GM23248 (cell line): ENCODE data around the gene CLDN8.

Experiments
- EZH2 ChIP-seq: fragments of 200-600 bp; sonication (generic); IDR thresholded peaks from 2 replicates; pipeline ENCODE4 v1.6.1; 2018; ENCODE audit warnings: antibody characterized with exemption, mild to moderate bottlenecking; ENCODE audit not compliant: insufficient read depth, poor library complexity, severe bottlenecking
- EZH2phosphoT487 ChIP-seq: fragments of 200-600 bp; sonication (generic); IDR thresholded peaks from 2 replicates; pipeline ENCODE4 v1.6.1; 2018; ENCODE audit warnings: antibody characterized with exemption, moderate library complexity, mild to moderate bottlenecking, low read depth; ENCODE audit not compliant: insufficient read depth

DNA sequence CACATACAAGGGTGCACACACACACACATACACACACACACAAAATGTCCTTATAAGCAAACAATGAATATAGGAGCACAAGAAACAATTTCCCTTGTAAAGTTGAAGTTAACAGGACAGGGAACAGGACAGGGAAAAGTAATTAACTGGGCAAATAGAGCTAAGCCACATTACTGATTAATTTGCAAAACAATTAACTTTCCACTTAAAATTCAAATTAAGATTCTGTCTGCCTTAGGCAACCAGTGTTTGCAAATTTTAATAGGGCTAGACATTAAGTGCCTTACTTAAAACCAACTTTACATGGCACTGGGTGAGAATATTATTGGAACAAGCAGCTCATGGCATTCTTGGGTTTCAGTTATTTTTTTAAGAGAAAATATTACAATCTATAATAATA is 6.8 kb upstream of the CLDN8 start:
- TF ChIP-seq EZH2: no peak
- no peak for TF ChIP-seq EZH2phosphoT487
